T-helper 1 cell treated with Interleukin-12 subunit alpha and Interleukin-12 subunit beta and Interleukin-4 antibody, amounts not matched to agents 30 μg/mL and 1 μg/mL, for 36 hours (primary cell): Measurements from ENCODE around the gene TDP2.
"Not testable (repeated sequence)": the region's sequence is repeated elsewhere in the genome, so short reads cannot be mapped to it uniquely, and the experiment has no call there.

Experiments
- H3K27ac Mint-ChIP-seq: one replicate; pipeline ENCODE4 v1.8.0; 2021; ENCODE audit warnings: mild to moderate bottlenecking, mixed read lengths
- H3K27me3 Mint-ChIP-seq: one replicate; pipeline ENCODE4 v1.8.0; 2021; ENCODE audit warnings: low read depth, mixed read lengths
- H3K36me3 Mint-ChIP-seq: one replicate; pipeline ENCODE4 v1.8.0; 2021; ENCODE audit warnings: low read depth, mixed read lengths
- H3K4me1 Mint-ChIP-seq: one replicate; pipeline ENCODE4 v1.8.0; 2021; ENCODE audit warnings: low read depth, mixed read lengths
- H3K4me3 Mint-ChIP-seq: one replicate; pipeline ENCODE4 v1.8.0; 2021; ENCODE audit warnings: mild to moderate bottlenecking, moderate library complexity, mixed read lengths
- H3K9me3 Mint-ChIP-seq: one replicate; pipeline ENCODE4 v1.8.0; 2021; ENCODE audit warnings: mixed read lengths

The TDP2 gene, protein sequence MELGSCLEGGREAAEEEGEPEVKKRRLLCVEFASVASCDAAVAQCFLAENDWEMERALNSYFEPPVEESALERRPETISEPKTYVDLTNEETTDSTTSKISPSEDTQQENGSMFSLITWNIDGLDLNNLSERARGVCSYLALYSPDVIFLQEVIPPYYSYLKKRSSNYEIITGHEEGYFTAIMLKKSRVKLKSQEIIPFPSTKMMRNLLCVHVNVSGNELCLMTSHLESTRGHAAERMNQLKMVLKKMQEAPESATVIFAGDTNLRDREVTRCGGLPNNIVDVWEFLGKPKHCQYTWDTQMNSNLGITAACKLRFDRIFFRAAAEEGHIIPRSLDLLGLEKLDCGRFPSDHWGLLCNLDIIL

DNA sequence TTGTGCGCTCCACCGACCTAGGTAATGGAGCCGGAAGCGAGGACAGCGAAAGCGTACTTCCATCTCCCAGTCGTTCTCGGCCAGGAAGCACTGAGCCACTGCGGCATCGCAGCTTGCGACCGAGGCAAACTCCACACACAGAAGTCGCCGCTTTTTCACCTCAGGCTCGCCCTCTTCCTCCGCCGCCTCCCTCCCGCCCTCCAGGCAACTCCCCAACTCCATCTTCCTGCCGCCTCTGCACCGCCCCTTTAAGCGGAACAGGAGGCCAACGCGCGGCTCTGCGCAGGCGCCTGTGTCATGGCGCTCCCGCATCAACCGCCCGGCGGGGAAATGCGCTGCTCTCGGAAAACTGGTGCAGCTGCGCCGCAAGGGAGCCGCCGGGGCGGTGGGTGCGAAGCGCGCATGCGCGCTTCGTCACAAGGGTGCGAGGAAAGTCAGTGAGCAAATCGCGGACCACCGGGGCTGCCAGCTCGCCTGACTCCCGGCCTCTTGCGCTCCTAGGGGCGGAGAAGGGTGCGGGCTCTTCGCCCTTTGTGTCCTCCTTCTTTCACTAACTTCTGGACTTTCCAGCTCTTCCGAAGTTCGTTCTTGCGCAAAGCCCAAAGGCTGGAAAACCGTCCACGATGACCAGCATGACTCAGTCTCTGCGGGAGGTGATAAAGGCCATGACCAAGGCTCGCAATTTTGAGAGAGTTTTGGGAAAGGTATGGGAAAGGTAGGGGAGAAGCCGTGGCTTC is at the start of gene TDP2, which contains the start of gene ACOT13:
TSS of gene TDP2 (minus strand) at position 259 of the 737 bp plus-strand sequence. CDS start at position 222, 37 bp downstream.
TSS of gene ACOT13 (plus strand) at position 437 of the 737 bp plus-strand sequence. CDS start at position 624, 187 bp downstream.
- H3K4me3 Mint-ChIP-seq: peak within 1 kb of the TSS; percentile 98
- H3K27me3 Mint-ChIP-seq: no peaks in the 10 kb centered on the region
- peaks cover 28% of the 10 kb centered on the region for H3K9me3 Mint-ChIP-seq
- H3K4me1 Mint-ChIP-seq: peaks cover 40% of the 10 kb centered on the region
- peaks cover 49% of the 10 kb centered on the region for H3K36me3 Mint-ChIP-seq
- peak within 1 kb of the TSS; percentile 99 for H3K27ac Mint-ChIP-seq

GRCh38 chr6:24710519-24711303 is 44.0 kb upstream of the TDP2 start:
- H3K36me3 Mint-ChIP-seq: peaks cover 57% of the 10 kb centered on the region

DNA sequence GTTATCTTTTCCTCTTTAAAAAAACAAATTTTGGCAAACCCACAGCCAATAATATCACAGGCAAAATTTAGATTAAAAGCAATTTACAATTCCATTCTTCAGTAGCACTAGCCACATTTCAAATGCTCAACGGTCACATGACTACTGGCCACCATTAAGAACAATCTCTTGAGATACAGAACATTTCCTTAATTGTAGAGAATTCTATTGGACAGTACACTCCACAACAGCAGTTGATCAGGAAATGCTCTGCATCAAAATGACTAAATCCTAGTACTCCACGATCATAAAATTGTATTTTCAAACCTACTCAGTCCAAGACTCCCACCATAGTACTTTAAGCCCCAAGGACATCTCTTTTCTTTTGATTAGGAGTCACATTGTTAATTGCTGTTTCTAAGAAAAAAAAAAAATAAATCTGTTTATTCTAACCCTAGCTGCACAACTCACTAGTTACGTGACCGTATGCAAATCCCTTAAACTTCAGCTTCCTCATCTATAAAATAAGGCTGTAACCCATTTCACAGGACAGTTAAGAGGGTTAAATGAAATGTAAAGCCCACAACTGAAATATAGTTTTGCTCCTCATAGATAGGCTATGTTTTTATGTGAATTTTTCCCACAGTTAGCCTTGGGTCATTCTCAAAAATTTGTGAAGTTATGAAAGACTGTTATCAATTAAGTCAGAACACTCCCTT is 42.5 kb upstream of the TDP2 start:
- Mint-ChIP-seq H3K9me3 (no peaks in the 10 kb centered on the region), H3K4me1 (peaks cover 25% of the 10 kb centered on the region), H3K4me3 (no peak overlapping the region), H3K27ac (no peak overlapping the region), H3K36me3 (peaks cover 50% of the 10 kb centered on the region), H3K27me3 (no peaks in the 10 kb centered on the region)

More at GRCh38 chr6:24710519-24711303, 44.0 kb upstream of the TDP2 start:
- Mint-ChIP-seq H3K27me3 (no peaks in the 10 kb centered on the region), H3K9me3 (no peaks in the 10 kb centered on the region), H3K4me3 (no peak overlapping the region), H3K27ac (peak overlapping the region; percentile 55), H3K4me1 (peaks cover 29% of the 10 kb centered on the region)

DNA sequence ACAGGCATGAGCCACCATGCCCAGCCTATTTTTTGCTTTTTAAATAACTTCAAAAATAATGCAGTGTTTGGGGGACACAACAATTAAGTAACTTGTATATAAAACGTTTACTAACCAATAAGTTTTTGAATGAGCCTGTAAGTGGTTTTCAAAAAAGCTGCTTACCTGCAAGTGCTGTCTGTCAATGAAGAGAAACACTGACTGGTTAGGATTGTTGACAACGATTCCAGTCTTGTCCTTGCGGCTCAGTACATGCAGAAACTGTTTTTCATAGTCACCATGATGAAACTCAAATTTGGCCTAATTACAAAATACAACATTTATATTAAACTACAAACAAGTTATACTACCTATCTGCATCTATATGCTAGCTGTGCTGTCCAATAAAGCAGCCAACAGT is 41.9 kb upstream of the TDP2 start:
- no peak overlapping the region for H3K4me3 Mint-ChIP-seq
- peaks cover 19% of the 10 kb centered on the region for H3K4me1 Mint-ChIP-seq
- peaks cover 50% of the 10 kb centered on the region for H3K36me3 Mint-ChIP-seq
- H3K27me3 Mint-ChIP-seq: no peaks in the 10 kb centered on the region
- H3K27ac Mint-ChIP-seq: no peak overlapping the region
- no peaks in the 10 kb centered on the region for H3K9me3 Mint-ChIP-seq

DNA sequence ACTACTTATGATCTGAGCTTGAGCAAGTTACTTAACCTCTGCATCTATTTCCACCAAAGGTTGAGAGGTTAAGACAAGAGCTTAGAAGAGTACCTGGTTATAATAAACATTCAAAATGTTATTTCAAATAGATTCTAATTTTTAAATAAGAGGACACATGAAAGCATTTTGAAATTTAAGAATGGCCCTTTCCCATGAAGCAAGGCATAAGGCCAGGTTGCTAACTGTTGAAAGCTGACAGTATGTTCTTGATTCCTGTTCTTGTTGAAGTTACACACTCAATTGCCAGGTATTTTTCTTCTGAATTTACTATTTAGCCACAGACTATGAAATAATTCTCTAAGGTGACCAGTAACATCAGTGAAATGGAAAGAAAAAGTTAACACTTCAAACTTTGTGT is 37.8 kb upstream of the TDP2 start:
- H3K4me3 Mint-ChIP-seq: no peak overlapping the region
- H3K27ac Mint-ChIP-seq: no peak overlapping the region
- peaks cover 53% of the 10 kb centered on the region for H3K36me3 Mint-ChIP-seq
- no peaks in the 10 kb centered on the region for H3K9me3 Mint-ChIP-seq
- peaks cover 13% of the 10 kb centered on the region for H3K4me1 Mint-ChIP-seq
- H3K27me3 Mint-ChIP-seq: no peaks in the 10 kb centered on the region

GRCh38 chr6:24702720-24703282 is 36.1 kb upstream of the TDP2 start:
- Mint-ChIP-seq H3K27ac (peak overlapping the region; percentile 22), H3K4me3 (no peak overlapping the region), H3K4me1 (peaks cover 11% of the 10 kb centered on the region), H3K9me3 (no peaks in the 10 kb centered on the region), H3K36me3 (peaks cover 49% of the 10 kb centered on the region), H3K27me3 (no peaks in the 10 kb centered on the region)

DNA sequence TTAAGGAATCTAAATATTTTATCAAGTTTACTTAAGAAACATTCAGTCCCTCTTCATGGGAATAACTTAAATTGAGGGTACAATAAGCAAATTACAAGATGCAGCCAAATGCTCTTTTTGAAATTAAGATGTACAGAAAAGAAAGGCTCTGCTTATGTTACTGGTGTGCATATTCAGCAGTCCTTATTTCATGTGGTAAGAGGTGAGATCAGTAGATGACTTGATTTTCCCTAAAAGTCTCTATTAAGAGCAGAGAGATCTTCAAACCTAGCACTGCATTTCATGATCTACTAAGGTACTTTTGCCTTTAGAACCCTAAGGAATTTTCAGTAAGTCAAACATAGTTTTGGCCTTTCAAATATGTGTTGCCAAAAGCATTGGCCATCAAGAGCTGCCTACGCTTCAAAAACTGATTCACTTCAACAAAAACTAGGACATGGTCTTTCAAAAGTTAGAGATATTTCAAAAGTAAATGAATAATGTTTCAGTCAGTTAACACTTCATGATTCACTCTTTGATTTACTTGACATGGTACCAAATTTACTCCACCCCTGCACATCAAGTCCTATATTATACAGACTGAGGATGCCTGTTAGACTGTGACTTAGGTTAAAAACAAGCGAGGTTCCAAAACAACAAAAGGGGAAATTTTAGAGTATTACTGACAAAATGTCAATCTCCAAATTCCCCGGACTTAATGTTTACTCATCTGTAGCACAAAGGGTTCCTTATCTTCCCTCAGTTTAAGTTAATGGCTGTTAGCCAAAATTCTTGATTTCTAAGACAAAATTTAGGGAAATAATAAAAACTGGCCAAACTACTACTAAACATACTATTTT is 33.0 kb upstream of the TDP2 start:
- Mint-ChIP-seq H3K36me3 (peaks cover 35% of the 10 kb centered on the region), H3K4me3 (no peak overlapping the region), H3K4me1 (peaks cover 11% of the 10 kb centered on the region), H3K9me3 (no peaks in the 10 kb centered on the region), H3K27ac (peak overlapping the region; percentile 46), H3K27me3 (no peaks in the 10 kb centered on the region)

DNA sequence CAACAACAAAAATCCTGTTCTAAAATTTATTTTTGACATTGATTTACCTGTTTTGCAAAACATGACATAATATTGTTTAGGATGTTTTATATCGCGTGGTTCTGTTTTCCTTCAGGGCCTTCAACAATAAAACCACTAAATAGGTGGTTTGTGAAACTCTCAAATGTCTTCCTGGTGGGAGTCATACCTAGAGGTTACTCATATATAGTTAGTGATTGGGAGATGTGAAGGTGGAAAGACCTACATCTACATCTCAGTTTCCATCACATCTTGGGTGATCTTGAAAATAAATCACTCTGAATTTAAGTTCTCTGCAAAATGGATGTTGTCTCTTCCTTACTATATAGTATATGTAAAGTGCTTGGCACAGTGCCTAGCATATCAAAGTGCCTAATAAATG is 29.4 kb upstream of the TDP2 start:
- Mint-ChIP-seq H3K27ac (no peak overlapping the region), H3K27me3 (no peaks in the 10 kb centered on the region), H3K36me3 (peaks cover 16% of the 10 kb centered on the region), H3K4me1 (peaks cover 14% of the 10 kb centered on the region), H3K4me3 (no peak overlapping the region), H3K9me3 (no peaks in the 10 kb centered on the region)

DNA sequence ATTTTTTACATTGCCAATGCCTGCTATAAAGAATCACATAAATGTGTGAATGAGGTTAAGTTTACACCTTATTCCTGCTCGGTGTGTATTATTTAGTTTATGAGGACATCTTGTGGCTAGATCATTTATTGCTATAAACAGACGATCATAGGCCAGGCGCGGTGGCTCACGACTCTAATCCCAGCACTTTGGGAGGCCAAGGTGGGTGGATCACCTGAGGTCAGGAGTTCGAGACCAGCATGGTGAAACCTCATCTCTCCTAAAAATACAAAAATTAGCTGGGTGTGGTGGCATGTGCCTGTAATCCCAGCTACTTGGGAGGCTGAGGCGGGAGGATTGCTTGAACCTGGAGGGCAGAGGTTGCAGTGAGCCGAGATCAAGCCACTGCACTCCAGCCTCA is 28.9 kb upstream of the TDP2 start:
- not testable (repeated sequence) for H3K27ac Mint-ChIP-seq, H3K9me3 Mint-ChIP-seq, H3K4me3 Mint-ChIP-seq, H3K27me3 Mint-ChIP-seq
- Mint-ChIP-seq H3K4me1 (peaks cover 13% of the 10 kb centered on the region), H3K36me3 (peaks cover 13% of the 10 kb centered on the region)

DNA sequence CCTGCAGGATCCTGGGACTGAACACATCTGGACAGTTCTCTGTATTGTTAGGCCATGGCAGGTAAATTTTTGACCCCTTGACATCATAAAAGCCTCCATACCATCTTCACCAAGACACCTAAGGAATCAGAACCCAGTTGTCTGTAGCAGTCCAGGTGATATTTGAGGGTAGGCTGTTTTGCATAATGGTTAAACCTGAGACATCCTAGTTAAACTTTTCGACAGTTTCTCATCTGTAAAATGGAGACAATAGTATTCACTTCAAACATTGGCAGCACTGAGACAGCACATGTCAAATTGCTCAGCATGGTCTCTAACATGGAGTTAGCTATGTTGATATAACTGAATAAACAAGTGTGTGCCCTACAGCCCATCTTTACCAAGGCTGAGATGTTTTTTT is 27.5 kb upstream of the TDP2 start:
- peaks cover 9% of the 10 kb centered on the region for H3K4me1 Mint-ChIP-seq
- no peaks in the 10 kb centered on the region for H3K27me3 Mint-ChIP-seq
- no peak overlapping the region for H3K4me3 Mint-ChIP-seq
- H3K9me3 Mint-ChIP-seq: no peaks in the 10 kb centered on the region
- H3K27ac Mint-ChIP-seq: no peak overlapping the region
- peaks cover 5% of the 10 kb centered on the region for H3K36me3 Mint-ChIP-seq

GRCh38 chr6:24692848-24693592 is 26.3 kb upstream of the TDP2 start:
- H3K27ac Mint-ChIP-seq: no peak overlapping the region
- no peaks in the 10 kb centered on the region for H3K27me3 Mint-ChIP-seq
- no peak overlapping the region for H3K4me3 Mint-ChIP-seq
- peaks cover 2% of the 10 kb centered on the region for H3K36me3 Mint-ChIP-seq
- no peaks in the 10 kb centered on the region for H3K9me3 Mint-ChIP-seq
- H3K4me1 Mint-ChIP-seq: peaks cover 9% of the 10 kb centered on the region

DNA sequence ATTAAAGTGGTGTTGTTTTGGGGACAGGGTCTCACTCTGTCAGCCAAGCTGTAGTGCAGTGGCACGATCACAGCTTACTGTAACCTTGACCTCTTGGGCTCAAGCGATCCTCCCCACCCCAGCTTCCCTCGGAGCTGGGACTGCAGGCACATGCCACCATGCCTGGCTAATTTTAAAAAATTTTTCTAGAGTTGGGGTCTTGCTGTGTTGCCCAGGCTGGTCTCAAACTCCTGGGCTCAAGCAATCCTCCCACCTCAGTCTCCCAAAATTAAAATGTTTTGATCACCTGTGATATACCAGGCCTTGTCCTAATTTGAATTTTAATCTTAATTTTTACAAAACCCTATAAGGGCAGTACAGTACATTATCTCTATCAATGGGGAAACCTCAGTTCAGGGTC is 25.7 kb upstream of the TDP2 start:
- Mint-ChIP-seq H3K27ac (no peak overlapping the region), H3K4me3 (no peak overlapping the region), H3K36me3 (peaks cover 3% of the 10 kb centered on the region), H3K9me3 (no peaks in the 10 kb centered on the region), H3K27me3 (no peaks in the 10 kb centered on the region), H3K4me1 (peaks cover 9% of the 10 kb centered on the region)

- H3K4me1 Mint-ChIP-seq: peaks cover 9% of the 10 kb centered on the region
- no peak overlapping the region for H3K4me3 Mint-ChIP-seq
- no peaks in the 10 kb centered on the region for H3K27me3 Mint-ChIP-seq
- peaks cover 7% of the 10 kb centered on the region for H3K36me3 Mint-ChIP-seq
- H3K9me3 Mint-ChIP-seq: no peaks in the 10 kb centered on the region
- no peak overlapping the region for H3K27ac Mint-ChIP-seq
These were observed 25.3 kb upstream of the TDP2 start for GRCh38 chr6:24692003-24692402.
